Neural progenitor cell (in vitro differentiated cells): Measurements from ENCODE around the gene ANGPTL8. TPM values are rescaled to one million over a fixed set of nuclear protein-coding genes. Genes with fewer than 3 reads are reported as not detected.

Experiments used
- DNase-seq: peaks from one replicate; pipeline ENCODE4 v3.0.0-alpha.2; 2016; ENCODE audit warnings: low spot score
- H2AFZ ChIP-seq: fragments of 200-600 bp; sonication (generic); replicated peaks from 2 replicates; pipeline ENCODE4 v1.6.1; 2016; ENCODE audit warnings: antibody characterized with exemption
- H3F3A ChIP-seq: fragments of 200-600 bp; sonication (generic); 2 replicates; pipeline ENCODE4 v1.6.1; 2016; ENCODE audit warnings: antibody characterized with exemption, low read depth
- H3K27ac ChIP-seq: fragments of 200-600 bp; sonication (generic); 2 replicates; pipeline ENCODE4 v1.5.1; 2016; ENCODE audit warnings: mild to moderate bottlenecking
- H3K27me3 ChIP-seq: fragments of 200-600 bp; sonication (generic); 2 replicates; pipeline ENCODE4 v1.6.1; 2016; ENCODE audit warnings: mild to moderate bottlenecking, moderate library complexity
- H3K36me3 ChIP-seq: fragments of 200-600 bp; sonication (generic); 2 replicates; pipeline ENCODE4 v1.5.1; 2016
- H3K4me1 ChIP-seq: fragments of 200-600 bp; sonication (generic); 2 replicates; pipeline ENCODE4 v1.6.1; 2016; ENCODE audit warnings: mixed run types
- H3K4me2 ChIP-seq: fragments of 200-600 bp; sonication (generic); 2 replicates; pipeline ENCODE4 v1.6.1; 2016
- H3K4me3 ChIP-seq: fragments of 200-600 bp; sonication (generic); 2 replicates; pipeline ENCODE4 v1.5.1; 2016
- H3K79me2 ChIP-seq: fragments of 200-600 bp; sonication (generic); 2 replicates; pipeline ENCODE4 v1.6.1; 2016; ENCODE audit warnings: low read depth
- H3K9ac ChIP-seq: fragments of 200-600 bp; sonication (generic); 2 replicates; pipeline ENCODE4 v1.6.1; 2016
- H3K9me3 ChIP-seq: fragments of 200-600 bp; sonication (generic); 2 replicates; pipeline ENCODE4 v1.5.1; 2016; ENCODE audit warnings: low read depth
- H4K20me1 ChIP-seq: fragments of 200-600 bp; sonication (generic); 2 replicates; pipeline ENCODE4 v1.6.1; 2016; ENCODE audit warnings: low read depth
- H3K27ac Mint-ChIP-seq: 3 replicates; pipeline ENCODE4 v1.8.0; 2021; ENCODE audit warnings: mixed read lengths
- H3K27me3 Mint-ChIP-seq: 2 replicates; pipeline ENCODE4 v1.8.0; 2022; ENCODE audit warnings: low read depth, mild to moderate bottlenecking, inconsistent platforms, moderate library complexity, mixed read lengths; ENCODE audit not compliant: insufficient read depth
- H3K36me3 Mint-ChIP-seq: 3 replicates; pipeline ENCODE4 v1.8.0; 2021; ENCODE audit warnings: mixed read lengths
- H3K4me1 Mint-ChIP-seq: 3 replicates; pipeline ENCODE4 v1.8.0; 2021; ENCODE audit warnings: mixed read lengths
- H3K4me3 Mint-ChIP-seq: 3 replicates; pipeline ENCODE4 v1.8.0; 2021; ENCODE audit warnings: mild to moderate bottlenecking, moderate library complexity, mixed read lengths
- H3K9me3 Mint-ChIP-seq: 3 replicates; pipeline ENCODE4 v1.8.0; 2020; ENCODE audit warnings: mixed read lengths
- EZH2 ChIP-seq: fragments of 200-600 bp; sonication (generic); IDR thresholded peaks from 2 replicates; pipeline ENCODE4 v1.6.1; 2017; ENCODE audit warnings: antibody characterized with exemption, mild to moderate bottlenecking, moderate library complexity
- EZH2phosphoT487 ChIP-seq: fragments of 200-600 bp; sonication (generic); IDR thresholded peaks from 2 replicates; pipeline ENCODE4 v1.6.1; 2017; ENCODE audit warnings: antibody characterized with exemption
- total RNA-seq: library from RNA; depleted of rRNA; stranded (reverse); fragments of >200 nt; gene quantifications from 2 replicates; pipeline ENCODE4 v1.2.3, GENCODE V29; 2015; ENCODE audit warnings: low replicate concordance
- TF ChIP-seq, protein P1 (sequence below): fragments of 200-600 bp; sonication (generic); IDR thresholded peaks from 2 replicates; pipeline ENCODE4 v1.5.1; 2017; ENCODE audit warnings: antibody characterized with exemption, mild to moderate bottlenecking

The ANGPTL8 gene
- total RNA-seq, 1 donor from 2014 or later: not detected

DNA sequence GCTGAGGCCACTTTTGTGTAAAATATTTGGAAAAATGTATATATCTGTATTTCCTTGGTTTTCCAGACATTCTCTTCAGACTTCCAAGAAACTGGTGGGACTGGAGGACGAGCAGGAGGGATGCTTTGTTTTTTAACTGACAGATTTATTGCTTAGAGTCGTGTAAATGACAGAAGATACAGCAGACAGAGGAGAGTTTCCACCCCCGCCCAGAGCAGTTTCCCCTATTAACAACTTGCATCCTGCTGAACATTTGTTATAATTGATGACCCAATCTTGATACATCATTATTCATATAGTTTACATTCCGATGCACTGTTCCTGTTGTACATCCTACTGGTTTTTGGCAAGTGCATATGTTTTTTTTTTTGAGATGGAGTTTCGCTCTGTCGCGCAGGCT lies 30.0 kb downstream of the ANGPTL8 start:
- H3K27ac Mint-ChIP-seq: no peak overlapping the region
- Histone ChIP-seq H3K9me3 (no peaks in the 10 kb centered on the region), H3K4me3 (no peak overlapping the region), H3K27me3 (no peaks in the 10 kb centered on the region), H3K4me2 (no peak overlapping the region), H3F3A (peaks cover 3% of the 10 kb centered on the region), H3K36me3 (no peaks in the 10 kb centered on the region), H4K20me1 (no peaks in the 10 kb centered on the region), H3K9ac (no peak overlapping the region), H3K27ac (no peak overlapping the region), H3K4me1 (no peaks in the 10 kb centered on the region), H3K79me2 (no peaks in the 10 kb centered on the region), H2AFZ (no peak overlapping the region)
- peaks cover 18% of the 10 kb centered on the region for H3K27me3 Mint-ChIP-seq
- no peak for TF ChIP-seq EZH2
- no peak for TF ChIP-seq EZH2phosphoT487
- TF ChIP-seq, protein P1, sequence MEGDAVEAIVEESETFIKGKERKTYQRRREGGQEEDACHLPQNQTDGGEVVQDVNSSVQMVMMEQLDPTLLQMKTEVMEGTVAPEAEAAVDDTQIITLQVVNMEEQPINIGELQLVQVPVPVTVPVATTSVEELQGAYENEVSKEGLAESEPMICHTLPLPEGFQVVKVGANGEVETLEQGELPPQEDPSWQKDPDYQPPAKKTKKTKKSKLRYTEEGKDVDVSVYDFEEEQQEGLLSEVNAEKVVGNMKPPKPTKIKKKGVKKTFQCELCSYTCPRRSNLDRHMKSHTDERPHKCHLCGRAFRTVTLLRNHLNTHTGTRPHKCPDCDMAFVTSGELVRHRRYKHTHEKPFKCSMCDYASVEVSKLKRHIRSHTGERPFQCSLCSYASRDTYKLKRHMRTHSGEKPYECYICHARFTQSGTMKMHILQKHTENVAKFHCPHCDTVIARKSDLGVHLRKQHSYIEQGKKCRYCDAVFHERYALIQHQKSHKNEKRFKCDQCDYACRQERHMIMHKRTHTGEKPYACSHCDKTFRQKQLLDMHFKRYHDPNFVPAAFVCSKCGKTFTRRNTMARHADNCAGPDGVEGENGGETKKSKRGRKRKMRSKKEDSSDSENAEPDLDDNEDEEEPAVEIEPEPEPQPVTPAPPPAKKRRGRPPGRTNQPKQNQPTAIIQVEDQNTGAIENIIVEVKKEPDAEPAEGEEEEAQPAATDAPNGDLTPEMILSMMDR: no peak
- DNase-seq: no peak
- H3K4me1 Mint-ChIP-seq: peaks cover 10% of the 10 kb centered on the region
- H3K9me3 Mint-ChIP-seq: no peaks in the 10 kb centered on the region
- no peaks in the 10 kb centered on the region for H3K36me3 Mint-ChIP-seq
- no peak overlapping the region for H3K4me3 Mint-ChIP-seq

GRCh38 chr19:11273296-11273695 lies 33.9 kb downstream of the ANGPTL8 start:
- no peak overlapping the region for H3K27ac ChIP-seq
- peaks cover 6% of the 10 kb centered on the region for H3K9me3 Mint-ChIP-seq
- H4K20me1 ChIP-seq: no peaks in the 10 kb centered on the region
- H3K9me3 ChIP-seq: no peaks in the 10 kb centered on the region
- no peak overlapping the region for H3K4me2 ChIP-seq
- no peak for DNase-seq
- H3K4me3 ChIP-seq: no peak overlapping the region
- no peaks in the 10 kb centered on the region for H3K27me3 ChIP-seq
- peaks cover 11% of the 10 kb centered on the region for H3K4me1 Mint-ChIP-seq
- H2AFZ ChIP-seq: no peak overlapping the region
- H3K9ac ChIP-seq: no peak overlapping the region
- H3K36me3 Mint-ChIP-seq: no peaks in the 10 kb centered on the region
- no peaks in the 10 kb centered on the region for H3K4me1 ChIP-seq
- TF ChIP-seq EZH2phosphoT487 (no peak), EZH2 (no peak)
- TF ChIP-seq, protein P1: no peak
- H3K27me3 Mint-ChIP-seq: no peaks in the 10 kb centered on the region
- H3K27ac Mint-ChIP-seq: no peak overlapping the region
- no peaks in the 10 kb centered on the region for H3K36me3 ChIP-seq
- peaks cover 3% of the 10 kb centered on the region for H3F3A ChIP-seq
- H3K79me2 ChIP-seq: no peaks in the 10 kb centered on the region
- no peak overlapping the region for H3K4me3 Mint-ChIP-seq

DNA sequence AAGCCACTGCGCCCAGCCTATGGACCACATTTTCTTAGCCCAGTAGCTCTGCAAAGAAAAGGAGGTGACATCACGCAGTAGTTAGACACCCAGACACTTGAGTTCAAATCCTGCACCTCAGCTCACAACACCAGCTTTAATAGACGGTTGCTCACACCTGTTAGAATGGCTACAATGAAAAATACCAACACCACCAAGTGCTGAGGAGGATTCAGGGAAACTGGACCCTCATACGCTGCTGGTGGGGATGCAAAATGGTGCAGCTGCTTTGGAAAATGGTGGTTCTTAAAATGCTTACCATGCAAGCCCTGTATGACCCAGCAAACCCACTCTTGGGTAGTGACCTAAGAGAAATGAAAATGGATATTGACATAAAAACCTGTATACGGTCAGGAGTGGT lies 34.6 kb downstream of the ANGPTL8 start:
- no peak overlapping the region for H3K4me3 ChIP-seq
- no peaks in the 10 kb centered on the region for H3K9me3 ChIP-seq
- H3K27ac ChIP-seq: no peak overlapping the region
- no peaks in the 10 kb centered on the region for H3K4me1 ChIP-seq
- Mint-ChIP-seq H3K4me3 (no peak overlapping the region), H3K27me3 (no peaks in the 10 kb centered on the region), H3K36me3 (no peaks in the 10 kb centered on the region), H3K4me1 (peaks cover 7% of the 10 kb centered on the region), H3K27ac (no peak overlapping the region), H3K9me3 (peaks cover 6% of the 10 kb centered on the region)
- no peak overlapping the region for H3K9ac ChIP-seq
- no peak overlapping the region for H2AFZ ChIP-seq
- H3K79me2 ChIP-seq: no peaks in the 10 kb centered on the region
- no peaks in the 10 kb centered on the region for H3K36me3 ChIP-seq
- H4K20me1 ChIP-seq: no peaks in the 10 kb centered on the region
- DNase-seq: no peak
- no peaks in the 10 kb centered on the region for H3K27me3 ChIP-seq
- no peaks in the 10 kb centered on the region for H3F3A ChIP-seq
- no peak overlapping the region for H3K4me2 ChIP-seq
- TF ChIP-seq EZH2: no peak
- TF ChIP-seq, protein P1: no peak
- TF ChIP-seq EZH2phosphoT487: no peak
